T-cell (primary cell): Measurements from ENCODE around the gene ATAT1. TPM values are rescaled to one million over a fixed set of nuclear protein-coding genes. Genes with fewer than 3 reads are reported as not detected.

Experiments used
- ATAC-seq, 4 experiments: fragments of 200-7000 bp in 3 of 4; fragments of 150-1000 bp in 1 of 4; cut with Tn5 transposase; replicated peaks in 1 of 4; 1 replicate in 3 of 4; 2 replicates in 1 of 4; pipeline ENCODE4 v1.10.0; 2021; ENCODE audit warnings: moderate library complexity in 3 of 4, mild to moderate bottlenecking in 2 of 4, moderate number of reproducible peaks in 1 of 4
- CTCF ChIA-PET, 2 donors: fragments of 300-600 bp; sonication (Branson Sonifier 250); formaldehyde crosslinking; loops; one replicate each; lab custom pipeline; 2022; ENCODE audit warnings: antibody characterized with exemption in 2 of 2; lab: Charles Lee
- POLR2A ChIA-PET, 2 donors: fragments of 300-600 bp; sonication (Branson Sonifier 250); formaldehyde crosslinking; loops; one replicate each; lab custom pipeline; 2022; ENCODE audit warnings: antibody characterized with exemption in 2 of 2; lab: Charles Lee
- DNase-seq, 35 experiments: peaks; one replicate each; pipeline versions ENCODE4 v3.0.0 to v3.0.0-alpha.2; 2013 to 2023
- H3K27ac ChIP-seq: one replicate; pipeline ENCODE4 v1.5.1; 2013; ENCODE audit warnings: low read length
- H3K27me3 ChIP-seq, 2 experiments: replicated peaks in 1 of 2; 1 replicate in 1 of 2; 2 replicates in 1 of 2; pipeline versions ENCODE4 v1.6.1 to v1.7.0; 2013; ENCODE audit warnings: low read length in 1 of 2, mixed read lengths in 1 of 2; ENCODE audit not compliant: control insufficient read depth in 2 of 2, insufficient read depth in 2 of 2; ENCODE audit errors: extremely low read depth in 1 of 2
- H3K36me3 ChIP-seq, 2 donors: 1 replicate in 1 of 2; 2 replicates in 1 of 2; pipeline versions ENCODE4 v1.6.1 to v1.7.0; 2013; ENCODE audit warnings: low read length in 1 of 2; ENCODE audit not compliant: control insufficient read depth in 2 of 2, insufficient read depth in 1 of 2; ENCODE audit errors: extremely low read depth in 1 of 2
- H3K4me1 ChIP-seq, 2 experiments: 1 replicate in 1 of 2; 2 replicates in 1 of 2; pipeline versions ENCODE4 v1.6.1 to v1.7.0; 2013; ENCODE audit warnings: low read length in 2 of 2, mixed read lengths in 1 of 2; ENCODE audit not compliant: insufficient read depth in 2 of 2, control insufficient read depth in 1 of 2; ENCODE audit errors: extremely low read depth in 1 of 2
- H3K4me3 ChIP-seq, 2 donors: 1 replicate in 1 of 2; 2 replicates in 1 of 2; pipeline versions ENCODE4 v1.5.1 to v1.7.0; 2013; ENCODE audit warnings: mild to moderate bottlenecking in 2 of 2, low read length in 1 of 2, moderate library complexity in 1 of 2; ENCODE audit not compliant: control insufficient read depth in 1 of 2; ENCODE audit errors: extremely low read depth in 1 of 2
- H3K9me3 ChIP-seq: 2 replicates; pipeline ENCODE4 v1.7.0; 2013
- H3K27ac Mint-ChIP-seq, 2 donors: one replicate each; pipeline ENCODE4 v1.8.0; 2020 to 2021; ENCODE audit warnings: mild to moderate bottlenecking in 2 of 2, mixed read lengths in 2 of 2
- H3K27me3 Mint-ChIP-seq, 2 donors: one replicate each; pipeline ENCODE4 v1.8.0; 2021 to 2022; ENCODE audit warnings: mixed read lengths in 2 of 2
- H3K36me3 Mint-ChIP-seq: one replicate; pipeline ENCODE4 v1.8.0; 2021; ENCODE audit warnings: mixed read lengths
- H3K4me1 Mint-ChIP-seq, 3 donors: one replicate each; pipeline ENCODE4 v1.8.0; 2020 to 2022; ENCODE audit warnings: mixed read lengths in 3 of 3, mild to moderate bottlenecking in 1 of 3
- H3K4me3 Mint-ChIP-seq, 3 donors: one replicate each; pipeline ENCODE4 v1.8.0; 2020 to 2022; ENCODE audit warnings: mild to moderate bottlenecking in 3 of 3, mixed read lengths in 3 of 3, moderate library complexity in 3 of 3
- H3K9me3 Mint-ChIP-seq, 3 donors: one replicate each; pipeline ENCODE4 v1.8.0; 2020 to 2022; ENCODE audit warnings: mixed read lengths in 3 of 3
- WGBS: methylation state at CpG from one replicate; pipeline ENCODE4 v1.1.5; 2013; ENCODE audit warnings: missing lambda C conversion rate; ENCODE audit not compliant: insufficient coverage; 5-methylcytosine and 5-hydroxymethylcytosine counted together
- total RNA-seq, 35 experiments: library from RNA in 6 of 35; stranded (reverse) in 6 of 35; fragments of 120-200 nt in 1 of 35; gene quantifications; one replicate each; pipeline versions ENCODE4 v1.2.1 to v1.2.4 and lab custom pipeline; 2013 to 2026

ATAT1 gene
- total RNA-seq, 5 donors from 2014 or later (not counting 1 experiment from before 2014, with no cell fraction given): 6.9 to 11.8 (median 10.4) TPM

DNA sequence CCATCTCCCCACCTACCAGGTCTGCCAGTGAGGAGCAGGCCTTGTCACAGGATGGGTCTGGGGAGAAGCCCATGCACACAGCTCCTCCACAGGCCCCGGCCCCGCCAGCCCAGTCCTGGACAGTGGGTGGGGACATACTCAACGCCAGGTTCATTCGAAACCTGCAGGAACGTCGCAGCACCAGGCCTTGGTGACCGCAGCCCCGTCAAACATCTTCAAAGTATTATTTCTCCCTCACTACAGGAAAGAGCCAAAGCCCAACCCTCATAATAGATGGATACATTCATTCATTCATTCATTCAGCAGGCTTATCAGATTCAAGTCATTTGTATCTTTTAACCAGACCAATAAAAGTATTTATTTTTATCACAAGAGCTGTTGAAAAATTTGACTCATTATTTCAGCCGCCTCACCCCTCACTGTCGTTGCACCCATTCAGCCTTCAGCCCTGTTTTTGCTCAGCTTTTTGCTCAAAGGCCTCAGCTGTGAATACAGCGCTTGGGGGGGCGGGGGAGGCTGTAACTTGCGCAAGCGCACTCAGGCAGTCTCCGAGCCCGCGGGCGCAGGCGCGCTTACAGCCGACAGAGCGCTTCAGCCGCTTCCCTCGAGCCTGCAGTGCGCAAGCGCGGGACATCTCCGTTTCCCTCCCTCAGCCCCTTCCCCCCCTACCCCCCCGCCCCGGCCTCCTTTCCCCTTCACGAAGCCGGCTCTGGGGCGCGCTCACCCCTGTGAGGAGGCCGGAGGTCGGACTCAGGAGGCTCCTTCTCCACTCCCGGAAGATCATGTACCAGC lies 20.0 kb downstream of the ATAT1 start, which contains the start of gene C6orf136:
TSS of gene C6orf136 (plus strand) at position 684 of the 792 bp plus-strand sequence. CDS start at position 783, 99 bp downstream.
- Mint-ChIP-seq H3K4me3 (peak within 1 kb of the TSS; percentile 81 to 89 (median 85)), H3K9me3 (no peaks in the 10 kb centered on the region), H3K4me1 (peaks cover 25 to 33% (median 28%) of the 10 kb centered on the region in 3 donors), H3K27me3 (no peaks in the 10 kb centered on the region), H3K27ac (peak within 1 kb of the TSS; percentile 89 to 91), H3K36me3 (peaks cover 8% of the 10 kb centered on the region)
- peak; percentile 80 to 97 (median 92) for DNase-seq
- 20% methylated on average over 26 of the region's 37 CpGs for WGBS
- Histone ChIP-seq H3K9me3 (no peaks in the 10 kb centered on the region), H3K4me1 (peaks cover 11 to 33% of the 10 kb centered on the region in 2 experiments), H3K27ac (peak within 1 kb of the TSS; percentile 84), H3K27me3 (no peaks in the 10 kb centered on the region), H3K4me3 (peak within 1 kb of the TSS; percentile 78 to 94), H3K36me3 (peaks cover 6 to 13% of the 10 kb centered on the region in 2 donors)
- ATAC-seq: peak; percentile 81 to 86 (median 83)
- ChIA-PET CTCF (interaction anchor here in 1 of 2 donors (0.5 to 0.9 kb wide), 3 partner anchors 17 to 135 kb away, joined by 3 to 4 read pairs (median 3); no protein-coding TSS in a partner anchor), POLR2A (interaction anchor here in 1 of 2 donors (0.6 kb wide), 2 partner anchors 20 to 44 kb away, joined by 3 to 5 read pairs; no protein-coding TSS in a partner anchor)

GRCh38 chr6:30647242-30648116 lies 20.8 kb downstream of the ATAT1 start:
- Histone ChIP-seq H3K4me3 (peak overlapping the region; percentile 78 to 94), H3K4me1 (peaks cover 10 to 28% of the 10 kb centered on the region in 2 experiments), H3K36me3 (peaks cover 6 to 19% of the 10 kb centered on the region in 2 donors), H3K27ac (peak overlapping the region; percentile 84), H3K9me3 (no peaks in the 10 kb centered on the region), H3K27me3 (no peaks in the 10 kb centered on the region)
- under 1% methylated on average over 61 of the region's 78 CpGs for WGBS
- ChIA-PET POLR2A (interaction anchor here in 1 of 2 donors (0.7 kb wide), 1 partner anchor 1035 kb away, joined by 3 read pairs; no protein-coding TSS in a partner anchor), CTCF (no interaction called here)
- Mint-ChIP-seq H3K27me3 (no peaks in the 10 kb centered on the region), H3K9me3 (no peaks in the 10 kb centered on the region), H3K4me1 (peaks cover 25 to 33% (median 25%) of the 10 kb centered on the region in 3 donors), H3K27ac (peak overlapping the region; percentile 89 to 91), H3K36me3 (peaks cover 13% of the 10 kb centered on the region), H3K4me3 (peak overlapping the region; percentile 81 to 89 (median 85))
- peak; percentile 23 to 81 (median 58) for DNase-seq
- ATAC-seq: peak; percentile 74 to 83 (median 77)

DNA sequence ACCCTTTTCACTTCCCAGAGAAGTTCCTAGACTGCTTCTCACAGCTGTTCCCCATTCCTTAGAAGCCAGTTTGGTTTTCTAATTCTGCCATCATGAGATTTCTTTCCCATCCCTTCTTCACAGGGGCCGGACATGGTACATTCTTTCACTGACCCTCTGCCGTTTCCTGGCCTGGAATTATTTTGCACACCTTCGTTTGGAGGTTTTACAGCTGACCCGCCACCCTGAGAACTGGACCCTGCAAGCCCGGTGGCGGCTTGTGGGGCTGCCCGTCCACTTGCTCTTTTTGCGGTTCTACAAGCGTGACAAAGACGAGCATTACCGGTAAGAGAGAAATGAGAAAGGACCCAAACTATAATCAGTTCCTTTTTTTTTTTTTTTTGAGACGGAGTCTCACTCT lies 24.5 kb downstream of the ATAT1 start:
- H3K9me3 ChIP-seq: no peaks in the 10 kb centered on the region
- H3K4me1 ChIP-seq: peaks cover 8 to 24% of the 10 kb centered on the region in 2 experiments
- WGBS: 100% methylated on average over 5 of the region's 12 CpGs
- Mint-ChIP-seq H3K9me3 (no peaks in the 10 kb centered on the region), H3K36me3 (peaks cover 27% of the 10 kb centered on the region), H3K27ac (no peak overlapping the region), H3K4me3 (no peak overlapping the region), H3K4me1 (peaks cover 16 to 19% (median 17%) of the 10 kb centered on the region in 3 donors), H3K27me3 (no peaks in the 10 kb centered on the region)
- no peak for DNase-seq
- no peak for ATAC-seq
- no peak overlapping the region for H3K4me3 ChIP-seq
- H3K27me3 ChIP-seq: no peaks in the 10 kb centered on the region
- ChIA-PET POLR2A (no interaction called here), CTCF (no interaction called here)
- H3K36me3 ChIP-seq: peaks cover 15 to 53% of the 10 kb centered on the region in 2 donors
- no peak overlapping the region for H3K27ac ChIP-seq

DNA sequence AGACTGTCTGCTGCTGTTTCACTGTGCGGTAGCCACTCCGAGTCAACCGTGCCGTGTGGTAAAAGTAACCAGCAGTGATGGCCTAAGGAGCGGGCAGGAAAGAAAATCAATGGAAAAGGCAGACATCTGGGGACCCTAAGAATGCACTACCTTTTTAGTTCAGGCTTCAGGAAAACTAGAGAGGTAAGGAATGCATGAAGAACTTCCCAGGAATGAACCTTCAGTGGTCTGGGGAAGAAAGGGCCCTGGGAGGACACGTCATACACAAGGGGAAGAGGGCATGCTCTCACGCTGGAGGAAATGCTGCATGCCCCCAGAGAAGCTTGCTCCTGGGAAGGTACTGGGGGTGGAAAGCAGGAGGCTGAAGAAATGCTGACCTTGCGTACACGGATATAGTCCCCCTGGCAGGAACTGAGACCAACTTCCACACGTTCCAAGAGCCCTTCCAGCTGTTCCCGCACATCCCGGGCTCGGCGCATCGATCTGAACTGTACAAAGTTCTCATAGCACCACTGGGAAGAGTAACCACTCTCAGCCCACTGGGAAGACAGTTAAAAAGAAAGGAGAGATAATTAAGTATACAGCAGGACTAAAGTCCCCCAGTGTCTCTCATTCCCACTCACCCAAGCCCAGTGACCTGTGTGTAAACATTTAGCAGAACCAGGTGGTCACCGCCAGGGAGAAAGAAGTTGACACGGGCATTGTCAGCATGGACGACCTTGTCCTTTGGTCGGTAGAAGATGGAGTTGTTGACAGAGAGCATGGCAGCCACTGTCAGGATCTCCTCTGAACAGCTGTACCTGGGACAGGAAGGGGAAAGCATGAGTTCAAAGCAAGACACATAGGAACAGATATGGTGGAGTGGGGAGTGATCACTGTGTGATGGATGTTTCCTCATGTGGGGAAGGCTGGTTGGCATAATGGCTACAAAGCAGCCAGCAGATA lies 28.4 kb downstream of the ATAT1 start:
- Histone ChIP-seq H3K27ac (no peak overlapping the region), H3K4me3 (no peak overlapping the region), H3K27me3 (no peaks in the 10 kb centered on the region), H3K9me3 (no peaks in the 10 kb centered on the region), H3K36me3 (peaks cover 24 to 87% of the 10 kb centered on the region in 2 donors), H3K4me1 (no peaks in the 10 kb centered on the region)
- ChIA-PET POLR2A (no interaction called here), CTCF (interaction anchor here in 1 of 2 donors (0.5 kb wide), 1 partner anchor 123 kb away, joined by 5 read pairs; no protein-coding TSS in a partner anchor)
- Mint-ChIP-seq H3K27me3 (no peaks in the 10 kb centered on the region), H3K27ac (peak overlapping the region in 1 of 2 donors; percentile 54), H3K9me3 (no peaks in the 10 kb centered on the region), H3K4me3 (no peak overlapping the region), H3K4me1 (peaks cover 0 to 2% (median 0%) of the 10 kb centered on the region in 3 donors), H3K36me3 (peaks cover 51% of the 10 kb centered on the region)
- WGBS: 94% methylated on average over 14 of the region's 19 CpGs
- DNase-seq (no peak), ATAC-seq (no peak)

- H3K4me1 ChIP-seq: no peaks in the 10 kb centered on the region
- Mint-ChIP-seq H3K4me3 (no peak overlapping the region), H3K4me1 (peaks cover 0 to 2% (median 0%) of the 10 kb centered on the region in 3 donors), H3K27me3 (no peaks in the 10 kb centered on the region), H3K9me3 (no peaks in the 10 kb centered on the region), H3K27ac (peak overlapping the region in 1 of 2 donors; percentile 54), H3K36me3 (peaks cover 53% of the 10 kb centered on the region)
- no peak overlapping the region for H3K4me3 ChIP-seq
- ChIA-PET CTCF (interaction anchor here in 1 of 2 donors (0.5 kb wide), 1 partner anchor 123 kb away, joined by 5 read pairs; no protein-coding TSS in a partner anchor), POLR2A (no interaction called here)
- H3K9me3 ChIP-seq: no peaks in the 10 kb centered on the region
- H3K27ac ChIP-seq: no peak overlapping the region
- ATAC-seq: no peak
- whole genome bisulfite sequencing: no CpG with 5 or more reads among the region's 3 CpGs
- DNase-seq: no peak
- H3K36me3 ChIP-seq: peaks cover 25 to 92% of the 10 kb centered on the region in 2 donors
- H3K27me3 ChIP-seq: no peaks in the 10 kb centered on the region
These were observed 29.0 kb downstream of the ATAT1 start for GRCh38 chr6:30655743-30656094.
